IMR-90 (cell line): ENCODE measurements around the gene FAT1. TPM values are rescaled to one million over a fixed set of nuclear protein-coding genes. Genes with fewer than 3 reads are reported as not detected.

ENCODE experiments used
- ATAC-seq: fragments of 200-7000 bp; cut with Tn5 transposase; 2 replicates; pipeline ENCODE4 v1.9.1; 2020; ENCODE audit warnings: low read depth, mild to moderate bottlenecking, moderate library complexity
- BruUV-seq: library from RNA; stranded (reverse); fragments of 400-500 nt; replicated peaks from 2 replicates; lab custom pipeline; 2021; lab: Mats Ljungman, UMichigan
- CTCF ChIA-PET: fragments of 300-600 bp; formaldehyde crosslinking; extraction: SDS; loops from one replicate; lab custom pipeline; 2021; ENCODE audit warnings: antibody characterized with exemption; lab: Yijun Ruan, JAX
- POLR2A ChIA-PET: fragments of 300-600 bp; sonication (Branson Sonifier 250); formaldehyde crosslinking; loops from one replicate; lab custom pipeline; 2022; ENCODE audit warnings: antibody characterized with exemption; ENCODE audit not compliant: unreplicated experiment; lab: Charles Lee
- DNase-seq: peaks from one replicate; pipeline ENCODE4 v3.0.0; 2013
- H2AFZ ChIP-seq: replicated peaks from 2 replicates; pipeline ENCODE3; 2013; ENCODE audit warnings: low read length, mild to moderate bottlenecking; ENCODE audit not compliant: poor library complexity
- H2AK5ac ChIP-seq: 2 replicates; pipeline ENCODE4 v1.6.1; 2013; ENCODE audit warnings: low read depth, low read length, inconsistent platforms
- H2AK9ac ChIP-seq: replicated peaks from 2 replicates; pipeline ENCODE3; 2013; ENCODE audit warnings: mild to moderate bottlenecking, low read depth, low read length, moderate library complexity; ENCODE audit not compliant: poor library complexity
- H2BK120ac ChIP-seq: 2 replicates; pipeline ENCODE4 v1.6.1; 2013; ENCODE audit warnings: low read depth, low read length, inconsistent platforms
- H2BK15ac ChIP-seq: 3 replicates; pipeline ENCODE4 v1.6.1; 2013; ENCODE audit warnings: low read depth, low read length, inconsistent platforms
- H2BK20ac ChIP-seq: 2 replicates; pipeline ENCODE4 v1.6.1; 2013; ENCODE audit warnings: low read depth, mild to moderate bottlenecking, inconsistent platforms, low read length, moderate library complexity
- H2BK5ac ChIP-seq: 2 replicates; pipeline ENCODE4 v1.6.1; 2013; ENCODE audit warnings: mild to moderate bottlenecking, low read depth, low read length, inconsistent platforms; ENCODE audit not compliant: poor library complexity, severe bottlenecking
- H3K14ac ChIP-seq: replicated peaks from 2 replicates; pipeline ENCODE4 v1.6.1; 2013; ENCODE audit warnings: low read depth, low read length, inconsistent platforms
- H3K18ac ChIP-seq: 2 replicates; pipeline ENCODE4 v1.6.1; 2013; ENCODE audit warnings: low read depth, low read length, control low read depth
- H3K23ac ChIP-seq: 2 replicates; pipeline ENCODE4 v1.6.1; 2013; ENCODE audit warnings: low read depth, low read length, inconsistent platforms
- H3K27ac ChIP-seq: 2 replicates; pipeline ENCODE4 v1.5.1; 2013; ENCODE audit warnings: mild to moderate bottlenecking, control low read depth, low read length; ENCODE audit not compliant: insufficient read depth
- H3K27me3 ChIP-seq: 2 replicates; pipeline ENCODE4 v1.6.1; 2013; ENCODE audit warnings: low read length; ENCODE audit not compliant: control insufficient read depth, insufficient read depth
- H3K36me3 ChIP-seq: 2 replicates; pipeline ENCODE4 v1.6.1; 2013; ENCODE audit warnings: low read length, mixed read lengths; ENCODE audit not compliant: control insufficient read depth, insufficient read depth
- H3K4ac ChIP-seq: 2 replicates; pipeline ENCODE4 v1.6.1; 2013; ENCODE audit warnings: low read depth, low read length, inconsistent platforms
- H3K4me1 ChIP-seq: 2 replicates; pipeline ENCODE4 v1.6.1; 2013; ENCODE audit warnings: low read length, mixed read lengths; ENCODE audit not compliant: control insufficient read depth, insufficient read depth
- H3K4me2 ChIP-seq: 2 replicates; pipeline ENCODE4 v1.6.1; 2013; ENCODE audit warnings: low read depth, mild to moderate bottlenecking, control low read depth, low read length, moderate library complexity
- H3K4me3 ChIP-seq: 2 replicates; pipeline ENCODE4 v1.5.1; 2013; ENCODE audit warnings: low read depth, mild to moderate bottlenecking, control low read depth, low read length, moderate library complexity; ENCODE audit not compliant: insufficient read depth
- H3K56ac ChIP-seq: 2 replicates; pipeline ENCODE4 v1.6.1; 2013; ENCODE audit warnings: low read length, inconsistent platforms; ENCODE audit not compliant: insufficient read depth; ENCODE audit errors: extremely low read depth
- H3K79me1 ChIP-seq, 2 experiments: 2 replicates each; pipeline ENCODE4 v1.6.1; 2013; ENCODE audit warnings: low read length in 2 of 2, inconsistent platforms in 1 of 2, low read depth in 1 of 2
- H3K9ac ChIP-seq: 2 replicates; pipeline ENCODE4 v1.6.1; 2013; ENCODE audit warnings: low read depth, low read length, control low read depth
- H3K9me1 ChIP-seq: 2 replicates; pipeline ENCODE4 v1.6.1; 2013; ENCODE audit warnings: low read length, inconsistent platforms; ENCODE audit not compliant: insufficient read depth
- H3K9me3 ChIP-seq: 2 replicates; pipeline ENCODE4 v1.6.1; 2013; ENCODE audit warnings: low read length; ENCODE audit not compliant: control insufficient read depth, insufficient read depth
- H4K20me1 ChIP-seq: 2 replicates; pipeline ENCODE4 v1.6.1; 2013; ENCODE audit warnings: low read length, inconsistent platforms; ENCODE audit not compliant: insufficient read depth
- H4K5ac ChIP-seq: 2 replicates; pipeline ENCODE4 v1.6.1; 2013; ENCODE audit warnings: mild to moderate bottlenecking, low read depth, low read length, control low read depth
- H4K8ac ChIP-seq, 2 experiments: 2 replicates each; pipeline ENCODE4 v1.6.1; 2013; ENCODE audit warnings: low read depth in 2 of 2, low read length in 2 of 2, control low read depth in 1 of 2, inconsistent platforms in 1 of 2
- H4K91ac ChIP-seq: 2 replicates; pipeline ENCODE4 v1.6.1; 2013; ENCODE audit warnings: low read depth, low read length, inconsistent platforms; ENCODE audit not compliant: insufficient read depth
- CHD1 ChIP-seq: IDR thresholded peaks from 2 replicates; pipeline ENCODE4 v1.6.1; 2012; ENCODE audit warnings: low read depth, low read length, improper control_type of control experiment
- MAZ ChIP-seq: IDR thresholded peaks from 2 replicates; pipeline ENCODE4 v1.6.1; 2012; ENCODE audit warnings: low read depth, mild to moderate bottlenecking, low read length, improper control_type of control experiment, moderate library complexity, borderline replicate concordance
- NFE2L2 ChIP-seq: fragments of 150-350 bp; IDR thresholded peaks from 2 replicates; pipeline ENCODE4 v1.6.1; 2016; ENCODE audit warnings: low read depth, mild to moderate bottlenecking, low read length
- POLR2A ChIP-seq: IDR thresholded peaks from 2 replicates; pipeline ENCODE4 v1.6.1; 2012; ENCODE audit warnings: mild to moderate bottlenecking, low read depth, low read length
- WGBS, 2 experiments: methylation state at CpG; one replicate each; pipeline versions ENCODE4 v1.1.5 to v1.1.7; 2013; ENCODE audit warnings: missing lambda C conversion rate in 2 of 2; ENCODE audit not compliant: insufficient read length in 1 of 2; ENCODE audit errors: extremely low coverage in 2 of 2; 5-methylcytosine and 5-hydroxymethylcytosine counted together
- dilution Hi-C: fragments of 300-500 bp; cut with HindIII; formaldehyde crosslinking; loops from one replicate; pipeline ENCODE4 v1.14.3; 2018; ENCODE audit warnings: low sequenced_read_pairs; ENCODE audit not compliant: unreplicated experiment
- in situ Hi-C: fragments of 300-500 bp; cut with MboI; formaldehyde crosslinking; loops from 3 replicates; pipeline ENCODE4 v1.14.3; 2019; ENCODE audit warnings: low sequenced_read_pairs, inconsistent platforms, mixed read lengths
- intact Hi-C: fragments of 100-400 bp; cut with micrococcal nuclease; formaldehyde crosslinking; loops from 2 replicates; pipeline ENCODE4 v1.10.0; 2022
- polyA plus RNA-seq, 3 experiments: library from polyadenylated mRNA; depleted of rRNA; stranded (reverse); fragments of >200 nt; gene quantifications; 2 replicates each; pipeline ENCODE4 v1.2.3, GENCODE V29; 2012; ENCODE audit warnings: low replicate concordance in 1 of 3
- total RNA-seq: library from RNA; depleted of rRNA; stranded (reverse); fragments of >200 nt; gene quantifications from 2 replicates; pipeline ENCODE4 v1.2.3, GENCODE V29; 2012
- TF ChIP-seq, protein P1 (sequence below): conservative IDR thresholded peaks from 2 replicates; pipeline ENCODE4 v1.5.1; 2012; ENCODE audit warnings: mild to moderate bottlenecking, low read depth, low read length, improper control_type of control experiment
- TF ChIP-seq, protein P2 (sequence below): fragments of 150-350 bp; IDR thresholded peaks from 2 replicates; pipeline ENCODE4 v1.6.1; 2017; ENCODE audit warnings: mild to moderate bottlenecking, antibody characterized with exemption, low read length, low read depth

Gene FAT1
- total and polyA plus RNA-seq, 2 of the 4 experiments (the other 2 are of a cell fraction), result 156 to 519 TPM

DNA sequence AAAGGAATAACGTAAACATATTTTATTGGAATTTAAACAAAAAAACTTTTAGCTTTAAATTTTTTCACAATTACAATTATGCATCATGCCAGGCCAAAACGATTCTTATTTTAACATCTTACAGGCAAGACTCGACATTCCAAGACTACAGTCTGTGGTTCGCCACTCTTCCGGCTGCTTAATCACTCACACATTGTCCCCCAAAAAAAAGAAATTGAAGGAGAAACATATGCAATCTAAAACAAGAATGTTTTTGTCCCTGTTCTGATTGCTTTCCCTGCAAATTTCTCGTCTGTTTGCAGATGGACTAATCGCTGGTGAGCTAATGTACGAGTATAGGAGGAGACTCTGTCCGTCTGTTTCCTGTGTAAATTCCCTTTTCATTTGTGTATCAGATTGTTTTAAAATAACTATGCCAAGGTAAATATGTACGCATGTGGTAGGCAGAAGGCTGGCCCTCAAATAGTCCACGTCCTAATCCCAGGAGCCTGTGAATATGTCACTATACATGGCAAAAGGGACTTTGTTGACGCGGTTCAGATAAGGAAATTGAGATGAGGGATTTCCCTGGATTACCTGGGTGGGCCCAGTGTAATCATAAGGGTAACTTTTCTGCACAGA lies 130.6 kb downstream of the FAT1 start:
- H3K4me2 ChIP-seq, result no peak overlapping the region
- no peak overlapping the region for H3K9ac ChIP-seq
- ChIA-PET CTCF (no interaction called here), POLR2A (no interaction called here)
- peaks cover 19 to 55% of the 10 kb centered on the region in 2 experiments for H3K79me1 ChIP-seq
- H3K4me1 ChIP-seq, result no peaks in the 10 kb centered on the region
- H3K27me3 ChIP-seq, result no peaks in the 10 kb centered on the region
- H3K18ac ChIP-seq, result no peak overlapping the region
- peaks cover 52% of the 10 kb centered on the region for H4K20me1 ChIP-seq
- in situ Hi-C loops (no loop called here), intact Hi-C loops (no loop called here), dilution Hi-C loops (no loop called here)
- H2BK120ac ChIP-seq, result no peak overlapping the region
- H3K4ac ChIP-seq, result no peak overlapping the region
- 100% methylated on average over 1 of the region's 13 CpGs; no CpG with 5 or more reads in 1 of the 2 experiments for WGBS, 2 experiments
- no peak overlapping the region for H3K14ac ChIP-seq
- no peak overlapping the region for H3K56ac ChIP-seq
- H2AFZ ChIP-seq, result no peak overlapping the region
- peaks cover 6% of the 10 kb centered on the region; the same call in 1 of the 2 replicates for H3K9me1 ChIP-seq
- H2AK9ac ChIP-seq, result no peak overlapping the region
- BruUV-seq, result no TSS peak
- no peak overlapping the region for H4K8ac ChIP-seq
- H4K91ac ChIP-seq, result no peak overlapping the region
- ATAC-seq (no peak), DNase-seq (no peak)
- peaks cover 72% of the 10 kb centered on the region for H3K36me3 ChIP-seq
- H3K23ac ChIP-seq, result no peak overlapping the region
- no peak overlapping the region for H2BK5ac ChIP-seq
- H3K27ac ChIP-seq, result no peak overlapping the region
- no peak overlapping the region for H2AK5ac ChIP-seq
- no peak overlapping the region for H2BK15ac ChIP-seq
- H3K4me3 ChIP-seq, result no peak overlapping the region
- no peaks in the 10 kb centered on the region for H3K9me3 ChIP-seq
- no peak overlapping the region for H4K5ac ChIP-seq
- TF ChIP-seq POLR2A (no peak), NFE2L2 (no peak), MAZ (no peak), CHD1 (no peak)
- TF ChIP-seq, protein P1, sequence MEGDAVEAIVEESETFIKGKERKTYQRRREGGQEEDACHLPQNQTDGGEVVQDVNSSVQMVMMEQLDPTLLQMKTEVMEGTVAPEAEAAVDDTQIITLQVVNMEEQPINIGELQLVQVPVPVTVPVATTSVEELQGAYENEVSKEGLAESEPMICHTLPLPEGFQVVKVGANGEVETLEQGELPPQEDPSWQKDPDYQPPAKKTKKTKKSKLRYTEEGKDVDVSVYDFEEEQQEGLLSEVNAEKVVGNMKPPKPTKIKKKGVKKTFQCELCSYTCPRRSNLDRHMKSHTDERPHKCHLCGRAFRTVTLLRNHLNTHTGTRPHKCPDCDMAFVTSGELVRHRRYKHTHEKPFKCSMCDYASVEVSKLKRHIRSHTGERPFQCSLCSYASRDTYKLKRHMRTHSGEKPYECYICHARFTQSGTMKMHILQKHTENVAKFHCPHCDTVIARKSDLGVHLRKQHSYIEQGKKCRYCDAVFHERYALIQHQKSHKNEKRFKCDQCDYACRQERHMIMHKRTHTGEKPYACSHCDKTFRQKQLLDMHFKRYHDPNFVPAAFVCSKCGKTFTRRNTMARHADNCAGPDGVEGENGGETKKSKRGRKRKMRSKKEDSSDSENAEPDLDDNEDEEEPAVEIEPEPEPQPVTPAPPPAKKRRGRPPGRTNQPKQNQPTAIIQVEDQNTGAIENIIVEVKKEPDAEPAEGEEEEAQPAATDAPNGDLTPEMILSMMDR, result no peak
- TF ChIP-seq, protein P2, sequence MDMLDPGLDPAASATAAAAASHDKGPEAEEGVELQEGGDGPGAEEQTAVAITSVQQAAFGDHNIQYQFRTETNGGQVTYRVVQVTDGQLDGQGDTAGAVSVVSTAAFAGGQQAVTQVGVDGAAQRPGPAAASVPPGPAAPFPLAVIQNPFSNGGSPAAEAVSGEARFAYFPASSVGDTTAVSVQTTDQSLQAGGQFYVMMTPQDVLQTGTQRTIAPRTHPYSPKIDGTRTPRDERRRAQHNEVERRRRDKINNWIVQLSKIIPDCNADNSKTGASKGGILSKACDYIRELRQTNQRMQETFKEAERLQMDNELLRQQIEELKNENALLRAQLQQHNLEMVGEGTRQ, result no peak
- H2BK20ac ChIP-seq, result no peak overlapping the region
